C4-2B (cell line): ENCODE results near the gene NF2.

ENCODE experiments used
- CTCF ChIP-seq: fragments of 450-650 bp; conservative IDR thresholded peaks from 2 replicates; pipeline ENCODE4 v1.5.1; 2017; ENCODE audit warnings: mild to moderate bottlenecking
- ZFX ChIP-seq: fragments of 450-650 bp; IDR thresholded peaks from 2 replicates; pipeline ENCODE4 v1.6.1; 2017

GRCh38 chr22:29683536-29683935, 80.1 kb downstream of the NF2 start:
- no peak for TF ChIP-seq CTCF
- TF ChIP-seq ZFX, result no peak
